Panc1 (cell line): Measurements from ENCODE around the gene TC2N. TPM values are rescaled to one million over a fixed set of nuclear protein-coding genes. Genes with fewer than 3 reads are reported as not detected.

Experiments used
- ATAC-seq: fragments of 200-7000 bp; cut with Tn5 transposase; 2 replicates; pipeline ENCODE4 v1.9.1; 2020; ENCODE audit warnings: mild to moderate bottlenecking, moderate library complexity
- BruUV-seq: library from RNA; stranded (reverse); fragments of 400-500 nt; replicated peaks from 2 replicates; lab custom pipeline; 2021; lab: Mats Ljungman, UMichigan
- CTCF ChIA-PET: fragments of 300-600 bp; sonication (Branson Sonifier 250); formaldehyde crosslinking; loops from one replicate; lab custom pipeline; 2022; ENCODE audit warnings: antibody characterized with exemption; lab: Charles Lee
- POLR2A ChIA-PET: fragments of 300-600 bp; sonication (Branson Sonifier 250); formaldehyde crosslinking; loops from one replicate; lab custom pipeline; 2022; ENCODE audit warnings: antibody characterized with exemption; lab: Charles Lee
- DNase-seq: peaks from one replicate; pipeline ENCODE4 v3.0.0-alpha.2; 2010; ENCODE audit warnings: low read depth, low spot score
- H3K27ac ChIP-seq: 2 replicates; pipeline ENCODE4 v1.5.1; 2011; ENCODE audit warnings: mild to moderate bottlenecking, low read length, inconsistent platforms
- H3K27me3 ChIP-seq: fragments of 200-500 bp; sonication (Bioruptor generic); 2 replicates; pipeline ENCODE4 v1.6.0; 2014; ENCODE audit warnings: low read length, inconsistent platforms; ENCODE audit not compliant: control insufficient read depth, insufficient read depth
- H3K36me3 ChIP-seq: fragments of 200-500 bp; sonication (Bioruptor generic); 2 replicates; pipeline ENCODE4 v1.5.1; 2014; ENCODE audit warnings: inconsistent platforms, mild to moderate bottlenecking, low read length, moderate library complexity; ENCODE audit not compliant: control insufficient read depth, insufficient read depth
- H3K4me1 ChIP-seq: 2 replicates; pipeline ENCODE4 v1.5.1; 2011; ENCODE audit warnings: inconsistent platforms, mild to moderate bottlenecking, low read length, moderate library complexity; ENCODE audit not compliant: control insufficient read depth, insufficient read depth
- H3K4me3 ChIP-seq, 2 experiments: 2 replicates each; pipeline ENCODE4 v1.5.1; 2011 to 2012; ENCODE audit warnings: low read depth in 2 of 2, low read length in 2 of 2, mild to moderate bottlenecking in 2 of 2, inconsistent platforms in 1 of 2, moderate library complexity in 1 of 2
- H3K9me3 ChIP-seq: fragments of 200-500 bp; sonication (Bioruptor generic); 2 replicates; pipeline ENCODE4 v1.5.1; 2014; ENCODE audit warnings: low read depth, mild to moderate bottlenecking, inconsistent platforms, low read length, moderate library complexity; ENCODE audit not compliant: control insufficient read depth, insufficient read depth
- CTCF ChIP-seq: fragments of 450-650 bp; IDR thresholded peaks from 2 replicates; pipeline ENCODE4 v1.5.1; 2017; ENCODE audit warnings: mild to moderate bottlenecking
- POLR2AphosphoS5 ChIP-seq: IDR thresholded peaks from 2 replicates; pipeline ENCODE4 v1.6.1; 2012; ENCODE audit warnings: mild to moderate bottlenecking, low read depth, low read length, moderate library complexity
- REST ChIP-seq, 2 experiments: IDR thresholded peaks; 2 replicates each; pipeline ENCODE4 v1.6.1; 2011 to 2012; ENCODE audit warnings: low read depth in 2 of 2, control low read depth in 1 of 2, low read length in 1 of 2, mild to moderate bottlenecking in 1 of 2, moderate library complexity in 1 of 2; ENCODE audit not compliant: insufficient read depth in 1 of 2
- SIN3A ChIP-seq: IDR thresholded peaks from 2 replicates; pipeline ENCODE4 v1.6.1; 2012; ENCODE audit warnings: low read depth, mild to moderate bottlenecking, low read length, moderate library complexity, borderline replicate concordance; ENCODE audit not compliant: insufficient read depth
- TCF7L2 ChIP-seq: IDR thresholded peaks from 2 replicates; pipeline ENCODE4 v1.6.1; 2011; ENCODE audit warnings: mild to moderate bottlenecking, low read depth, low read length, inconsistent platforms
- in situ Hi-C: cut with HindIII; loops from 2 replicates; pipeline ENCODE4 v1.10.0; 2016; ENCODE audit warnings: low sequenced_read_pairs, low pct_unique_long_range_greater_than_20kb
- intact Hi-C: fragments of 100-400 bp; cut with micrococcal nuclease; formaldehyde crosslinking; loops from one replicate; pipeline ENCODE4 v1.10.0; 2022; ENCODE audit not compliant: unreplicated experiment
- total RNA-seq: library from RNA; stranded (reverse); gene quantifications from one replicate; pipeline ENCODE4 v1.2.1, GENCODE V29; 2021; ENCODE audit not compliant: unreplicated experiment

Gene TC2N
- total RNA-seq, 1 experiment from 2014 or later: 0.49 TPM

- no peak for ATAC-seq
- DNase-seq: no peak
Measured at GRCh38 chr14:91873471-91874415, 6.4 kb upstream of the TC2N start.

More at GRCh38 chr14:91873471-91874415, 6.4 kb upstream of the TC2N start:
- Histone ChIP-seq H3K9me3 (no peaks in the 10 kb centered on the region), H3K27ac (no peak overlapping the region), H3K36me3 (no peaks in the 10 kb centered on the region), H3K27me3 (no peaks in the 10 kb centered on the region), H3K4me3 (no peak overlapping the region), H3K4me1 (no peaks in the 10 kb centered on the region)
- CTCF ChIA-PET: no interaction called here
- POLR2A ChIA-PET: no interaction called here
- in situ Hi-C loops: no loop called here
- no peak for TF ChIP-seq POLR2AphosphoS5
- no peak for TF ChIP-seq CTCF
- no peak for TF ChIP-seq REST (IDR thresholded peaks at IDR 0.05; ENCODE audit: insufficient read depth in 1 of 2, low read depth in 2 of 2, low read length in 1 of 2)
- TF ChIP-seq TCF7L2: no peak
- no peak for TF ChIP-seq SIN3A
- BruUV-seq: no TSS peak
- intact Hi-C loops: no loop called here
